Measurements from ENCODE around the gene RTN4R. TPM values are rescaled to one million over a fixed set of nuclear protein-coding genes. Genes with fewer than 3 reads are reported as not detected.

RTN4R gene
- total and polyA plus RNA-seq, 2 of the 13 experiments (the other 11 are each of a cell fraction or from before 2014, with no cell fraction given): 0.22 to 0.77 TPM

DNA sequence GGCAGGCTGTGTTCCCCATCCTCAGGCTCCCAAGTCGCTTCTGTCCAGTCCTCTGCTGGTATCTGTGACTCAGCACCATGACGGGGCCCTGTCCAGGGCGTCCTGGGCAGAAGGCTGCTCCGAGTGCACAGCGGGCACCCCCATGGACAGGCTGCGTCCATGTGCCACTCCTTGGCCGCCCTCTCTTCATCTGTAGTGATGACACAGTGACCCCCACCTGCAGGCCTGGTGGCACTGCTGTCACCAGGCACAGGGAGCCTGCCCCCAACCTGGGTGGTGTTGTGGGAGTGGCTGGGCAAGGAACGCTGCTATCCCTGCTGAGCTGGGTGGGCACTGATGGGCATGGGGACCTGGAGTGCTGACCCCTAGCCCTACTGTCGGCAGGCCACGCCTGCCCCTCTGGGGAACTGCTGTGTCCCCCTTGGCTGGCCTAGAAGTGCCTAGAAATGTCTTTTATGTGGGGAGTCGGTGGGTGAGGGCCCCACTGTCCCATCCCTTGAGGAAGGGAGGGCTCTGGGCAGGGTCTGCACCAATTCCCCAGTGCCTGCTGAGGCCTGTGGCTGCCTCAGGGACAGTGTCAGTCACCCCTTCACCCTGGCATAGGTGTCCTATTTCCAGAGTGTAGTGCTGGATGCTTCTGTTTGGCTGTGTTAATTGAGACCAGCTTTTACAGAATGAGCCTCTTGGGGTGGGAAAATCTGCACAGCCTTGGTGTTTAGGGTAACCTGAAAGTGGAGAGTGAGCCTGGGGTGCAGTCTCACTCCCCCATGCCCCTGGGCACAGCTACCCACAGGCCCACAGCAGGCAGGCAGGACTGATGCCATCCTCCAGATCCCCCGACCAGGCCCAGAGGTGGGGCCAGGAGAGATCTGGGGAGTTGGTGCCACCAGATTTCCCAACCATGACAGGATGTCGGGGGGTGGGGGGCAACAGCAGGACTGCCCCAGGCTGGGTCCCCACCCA, 34.5 kb downstream of the RTN4R start (continued):
- TF ChIP-seq LRRFIP1 (CRISPR knock-in tag; conservative IDR thresholded peaks at IDR 0.05): no peak

DNA sequence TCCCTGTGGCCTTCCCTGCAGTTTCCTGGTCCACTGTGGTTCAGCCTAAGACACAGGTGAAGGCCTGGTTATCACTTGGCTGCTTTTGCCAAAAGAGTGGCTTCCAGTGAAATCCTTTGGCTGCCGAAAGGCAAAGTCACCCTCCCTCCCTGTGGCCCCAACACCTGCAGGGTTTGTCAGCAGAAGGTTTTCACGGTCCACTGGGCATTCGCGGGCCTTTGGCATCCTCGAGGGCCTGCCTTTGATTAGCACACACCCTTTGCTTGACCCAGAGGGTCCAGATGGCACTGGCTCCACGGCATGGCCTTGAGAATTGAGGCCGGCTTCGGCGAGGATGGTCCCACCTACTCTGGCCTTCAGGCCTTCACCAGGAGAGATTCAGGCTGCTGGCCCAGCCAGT, 35.3 kb downstream of the RTN4R start:
- H3K79me2 ChIP-seq (ENCODE audit: insufficient read depth, low read length): no peaks in the 10 kb centered on the region
- BruUV-seq (replicated peaks): no TSS peak
- ATAC-seq (no peak), FAIRE-seq (no peak), DNase-seq (ENCODE audit: low spot score) (no peak)
- H3K4me3 ChIP-seq (replicated peaks in 1 of 3; ENCODE audit: insufficient read depth in 1 of 3, low read depth in 2 of 3, low read length in 3 of 3): no peak overlapping the region
- no peaks in the 10 kb centered on the region for H3K9me3 ChIP-seq (ENCODE audit: low read length)
- CTCF ChIA-PET (ENCODE audit: low intra/inter-chr PET ratio, low total read pairs): no interaction called here
- H3K36me3 ChIP-seq (replicated peaks in 1 of 2; ENCODE audit: control insufficient read depth in 1 of 2, insufficient read depth in 2 of 2, low read length in 2 of 2): no peaks in the 10 kb centered on the region
- H3K9ac ChIP-seq (ENCODE audit: insufficient read depth, low read depth, low read length): no peak overlapping the region
- POLR2A ChIA-PET: no interaction called here
- in situ Hi-C loops (cut with HindIII; ENCODE audit: extremely low pct_ligation_motif_present, low pct_unique_long_range_greater_than_20kb) (loop anchor here (10.0 kb wide), 1 partner anchor 78 kb away; the partner anchor contains the start of gene CCDC188), intact Hi-C loops (cut with micrococcal nuclease; ENCODE audit: unreplicated experiment) (no loop called here)
- H2AFZ ChIP-seq (ENCODE audit: low read length): no peak overlapping the region
- peaks cover 45 to 99% of the 10 kb centered on the region in 2 experiments for H3K27me3 ChIP-seq (ENCODE audit: control insufficient read depth in 1 of 2, insufficient read depth in 2 of 2, low read length in 2 of 2)
- H3K4me2 ChIP-seq (ENCODE audit: low read depth, low read length): no peak overlapping the region
- WGBS (ENCODE audit: low lambda C conversion rate): no CpG with 5 or more reads among the region's 9 CpGs
- H3K4me1 ChIP-seq (ENCODE audit: insufficient read depth, low read length): 0 out of 2 replicates have a peak, but pooled peaks cover 2% of the 10 kb centered on the region
- H3K27ac ChIP-seq (ENCODE audit: extremely low read length, insufficient read depth, low read length): no peak overlapping the region
- H4K20me1 ChIP-seq (ENCODE audit: insufficient read depth, low read length): no peaks in the 10 kb centered on the region
- no peak for TF ChIP-seq SNAPC4 (CRISPR knock-in tag; IDR thresholded peaks at IDR 0.05)
- TF ChIP-seq TBX3 (IDR thresholded peaks at IDR 0.05; ENCODE audit: borderline replicate concordance): no peak
- TF ChIP-seq, protein P1, sequence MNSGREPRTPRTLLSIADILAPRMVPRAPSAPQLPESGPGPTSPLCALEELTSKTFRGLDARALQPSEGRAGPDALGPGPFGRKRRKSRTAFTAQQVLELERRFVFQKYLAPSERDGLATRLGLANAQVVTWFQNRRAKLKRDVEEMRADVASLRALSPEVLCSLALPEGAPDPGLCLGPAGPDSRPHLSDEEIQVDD (CRISPR knock-in tag; IDR thresholded peaks at IDR 0.05; ENCODE audit: borderline replicate concordance): no peak
- TF ChIP-seq RORA (CRISPR knock-in tag; IDR thresholded peaks at IDR 0.05): no peak
- no peak for TF ChIP-seq PATZ1 (CRISPR knock-in tag; IDR thresholded peaks at IDR 0.05)
- no peak for TF ChIP-seq ZNF776 (CRISPR knock-in tag; IDR thresholded peaks at IDR 0.05)
- TF ChIP-seq ZNF839 (CRISPR knock-in tag; IDR thresholded peaks at IDR 0.05; ENCODE audit: borderline replicate concordance): no peak
- no peak for TF ChIP-seq PLRG1 (conservative IDR thresholded peaks at IDR 0.05)
- TF ChIP-seq XRCC5 (optimal IDR thresholded peaks at IDR 0.05; ENCODE audit: low read length): no peak
- no peak for TF ChIP-seq ZFP36L2 (CRISPR knock-in tag; IDR thresholded peaks at IDR 0.05)

Data from HepG2 (cell line).